PC-9 (cell line): ENCODE results near the gene NCK2. TPM values are rescaled to one million over a fixed set of nuclear protein-coding genes. Genes with fewer than 3 reads are reported as not detected.

ENCODE experiments used
- BruUV-seq: library from RNA; stranded (reverse); fragments of 400-500 nt; replicated peaks from 2 replicates; lab custom pipeline; 2021; lab: Mats Ljungman, UMichigan
- CTCF ChIA-PET: fragments of 300-600 bp; sonication (Branson Sonifier 250); formaldehyde crosslinking; loops from one replicate; lab custom pipeline; 2022; ENCODE audit warnings: antibody characterized with exemption; lab: Charles Lee
- POLR2A ChIA-PET: fragments of 300-600 bp; sonication (Branson Sonifier 250); formaldehyde crosslinking; loops from one replicate; lab custom pipeline; 2022; ENCODE audit warnings: antibody characterized with exemption; ENCODE audit not compliant: unreplicated experiment; lab: Charles Lee
- DNase-seq, 2 experiments: peaks; one replicate each; pipeline versions ENCODE4 v3.0.0 to v3.0.0-alpha.2; 2015 to 2022; ENCODE audit warnings: mixed read lengths in 1 of 2
- H2AFZ ChIP-seq: fragments of 200-600 bp; sonication (generic); 2 replicates; pipeline ENCODE4 v1.8.1; 2017; ENCODE audit warnings: antibody characterized with exemption
- H3F3A ChIP-seq: fragments of 200-600 bp; sonication (generic); 2 replicates; pipeline ENCODE4 v1.8.1; 2017; ENCODE audit warnings: antibody characterized with exemption, mild to moderate bottlenecking, low read depth; ENCODE audit not compliant: insufficient read depth
- H3K27ac ChIP-seq: fragments of 200-600 bp; sonication (generic); 2 replicates; pipeline ENCODE4 v1.6.1; 2016; ENCODE audit warnings: mixed run types
- H3K27me3 ChIP-seq: fragments of 200-600 bp; sonication (generic); 2 replicates; pipeline ENCODE4 v1.6.1; 2016; ENCODE audit warnings: low read depth, mixed run types; ENCODE audit not compliant: insufficient read depth
- H3K36me3 ChIP-seq: fragments of 200-600 bp; sonication (generic); 2 replicates; pipeline ENCODE4 v1.6.1; 2016; ENCODE audit warnings: low read depth, mixed run types
- H3K4me1 ChIP-seq: fragments of 200-600 bp; sonication (generic); replicated peaks from 2 replicates; pipeline ENCODE4 v1.6.1; 2016; ENCODE audit warnings: mixed run types; ENCODE audit not compliant: insufficient read depth
- H3K4me2 ChIP-seq: fragments of 200-600 bp; sonication (generic); 2 replicates; pipeline ENCODE4 v1.6.1; 2017; ENCODE audit warnings: mixed run types
- H3K4me3 ChIP-seq: fragments of 200-600 bp; sonication (generic); 2 replicates; pipeline ENCODE4 v1.6.1; 2016; ENCODE audit warnings: mixed run types
- H3K79me2 ChIP-seq: fragments of 200-600 bp; sonication (generic); 2 replicates; pipeline ENCODE4 v1.6.1; 2017; ENCODE audit warnings: low read depth, mixed run types
- H3K9me2 ChIP-seq: fragments of 200-600 bp; sonication (generic); 2 replicates; pipeline ENCODE4 v1.8.1; 2017; ENCODE audit warnings: mild to moderate bottlenecking; ENCODE audit not compliant: insufficient read depth
- H3K9me3 ChIP-seq: fragments of 200-600 bp; sonication (generic); 2 replicates; pipeline ENCODE4 v1.8.1; 2016; ENCODE audit warnings: low read depth; ENCODE audit not compliant: insufficient read depth
- H4K20me1 ChIP-seq: fragments of 200-600 bp; sonication (generic); 2 replicates; pipeline ENCODE4 v1.8.1; 2017; ENCODE audit not compliant: insufficient read depth
- EZH2 ChIP-seq: fragments of 200-600 bp; sonication (generic); IDR thresholded peaks from 2 replicates; pipeline ENCODE4 v1.8.0; 2017; ENCODE audit warnings: antibody characterized with exemption, low read depth
- intact Hi-C: fragments of 100-400 bp; cut with micrococcal nuclease; formaldehyde crosslinking; loops from one replicate; pipeline ENCODE4 v1.10.0; 2022; ENCODE audit not compliant: unreplicated experiment
- total RNA-seq: library from RNA; stranded (reverse); gene quantifications from 2 replicates; pipeline ENCODE4 v1.2.3, GENCODE V29; 2021
- TF ChIP-seq, protein P1 (sequence below): fragments of 200-600 bp; sonication (generic); conservative IDR thresholded peaks from 2 replicates; pipeline ENCODE4 v1.6.1; 2017; ENCODE audit warnings: mixed run types, antibody characterized with exemption, mild to moderate bottlenecking, moderate library complexity

The NCK2 gene
- total RNA-seq, 1 experiment from 2014 or later, result 26.0 TPM

DNA sequence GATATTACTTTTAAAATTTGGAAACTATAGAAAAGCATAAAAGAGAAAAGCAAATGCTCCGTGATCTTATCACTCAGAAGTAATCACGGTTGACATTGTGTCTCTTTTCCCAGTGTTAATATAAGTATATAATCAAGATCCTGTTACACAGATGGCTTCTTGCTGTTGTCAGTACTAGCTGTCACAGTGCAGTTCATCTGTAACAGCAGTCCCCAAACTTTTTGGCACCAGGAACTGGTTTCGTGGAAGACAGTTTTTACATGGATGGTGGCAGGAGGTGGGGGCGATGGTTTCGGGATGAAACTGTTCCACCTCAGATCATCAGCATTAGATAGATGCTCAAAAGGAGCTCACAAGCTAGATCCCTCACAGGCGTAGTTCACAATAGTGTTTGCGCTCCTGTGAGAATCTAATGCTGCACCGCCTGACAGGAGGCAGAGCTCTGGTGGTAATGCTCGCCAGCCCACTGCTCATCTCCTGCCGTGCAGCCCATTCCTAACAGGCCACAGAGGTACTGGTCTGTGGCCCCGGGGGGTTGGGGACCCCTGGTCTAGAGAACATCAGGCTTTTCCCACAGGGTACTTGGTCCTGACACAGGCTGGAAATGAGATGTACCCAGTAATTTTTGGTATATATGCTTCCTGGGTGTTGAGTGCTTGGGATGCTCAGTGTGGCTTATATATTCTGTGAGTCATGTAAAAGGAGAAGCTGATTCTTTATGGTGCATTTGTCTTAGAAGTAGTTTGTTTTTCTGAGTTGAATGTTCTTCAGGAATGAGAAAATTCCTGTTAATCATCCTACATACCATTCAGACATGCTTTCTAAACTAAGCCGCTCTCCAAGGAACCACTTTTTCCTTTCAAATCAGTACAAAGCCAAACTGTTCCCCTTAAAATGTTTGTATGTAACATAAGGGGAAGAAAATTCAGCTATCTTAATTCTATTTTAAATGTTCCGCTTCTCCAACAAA, 121.8 kb downstream of the NCK2 start:
- H3K79me2 ChIP-seq, result no peaks in the 10 kb centered on the region
- TF ChIP-seq, protein P1, sequence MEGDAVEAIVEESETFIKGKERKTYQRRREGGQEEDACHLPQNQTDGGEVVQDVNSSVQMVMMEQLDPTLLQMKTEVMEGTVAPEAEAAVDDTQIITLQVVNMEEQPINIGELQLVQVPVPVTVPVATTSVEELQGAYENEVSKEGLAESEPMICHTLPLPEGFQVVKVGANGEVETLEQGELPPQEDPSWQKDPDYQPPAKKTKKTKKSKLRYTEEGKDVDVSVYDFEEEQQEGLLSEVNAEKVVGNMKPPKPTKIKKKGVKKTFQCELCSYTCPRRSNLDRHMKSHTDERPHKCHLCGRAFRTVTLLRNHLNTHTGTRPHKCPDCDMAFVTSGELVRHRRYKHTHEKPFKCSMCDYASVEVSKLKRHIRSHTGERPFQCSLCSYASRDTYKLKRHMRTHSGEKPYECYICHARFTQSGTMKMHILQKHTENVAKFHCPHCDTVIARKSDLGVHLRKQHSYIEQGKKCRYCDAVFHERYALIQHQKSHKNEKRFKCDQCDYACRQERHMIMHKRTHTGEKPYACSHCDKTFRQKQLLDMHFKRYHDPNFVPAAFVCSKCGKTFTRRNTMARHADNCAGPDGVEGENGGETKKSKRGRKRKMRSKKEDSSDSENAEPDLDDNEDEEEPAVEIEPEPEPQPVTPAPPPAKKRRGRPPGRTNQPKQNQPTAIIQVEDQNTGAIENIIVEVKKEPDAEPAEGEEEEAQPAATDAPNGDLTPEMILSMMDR, result no peak
- TF ChIP-seq EZH2, result no peak
- no peaks in the 10 kb centered on the region for H3F3A ChIP-seq
- no TSS peak for BruUV-seq
- no peaks in the 10 kb centered on the region for H3K27me3 ChIP-seq
- H3K4me2 ChIP-seq, result no peak overlapping the region
- no peak overlapping the region for H2AFZ ChIP-seq
- intact Hi-C loops, result no loop called here
- H3K36me3 ChIP-seq, result no peaks in the 10 kb centered on the region
- no peaks in the 10 kb centered on the region for H3K4me1 ChIP-seq
- H3K9me3 ChIP-seq, result no peaks in the 10 kb centered on the region
- no peak overlapping the region for H3K27ac ChIP-seq
- no peak for DNase-seq
- H3K4me3 ChIP-seq, result no peak overlapping the region
- POLR2A ChIA-PET, result interaction anchor here (0.6 kb wide), 1 partner anchor 16 kb away, joined by 4 read pairs; no protein-coding TSS in a partner anchor
- no peaks in the 10 kb centered on the region for H3K9me2 ChIP-seq
- no peaks in the 10 kb centered on the region for H4K20me1 ChIP-seq
- CTCF ChIA-PET, result no interaction called here

GRCh38 chr2:105867587-105867986, 122.9 kb downstream of the NCK2 start:
- Histone ChIP-seq H3F3A (no peaks in the 10 kb centered on the region), H3K9me3 (no peaks in the 10 kb centered on the region), H3K36me3 (no peaks in the 10 kb centered on the region), H3K9me2 (no peaks in the 10 kb centered on the region), H3K79me2 (no peaks in the 10 kb centered on the region), H3K27ac (no peak overlapping the region), H3K4me2 (no peak overlapping the region), H3K27me3 (no peaks in the 10 kb centered on the region), H3K4me1 (no peaks in the 10 kb centered on the region), H3K4me3 (no peak overlapping the region), H4K20me1 (no peaks in the 10 kb centered on the region), H2AFZ (no peak overlapping the region)
- no peak for DNase-seq
- intact Hi-C loops, result no loop called here
- ChIA-PET CTCF (no interaction called here), POLR2A (no interaction called here)
- TF ChIP-seq, protein P1, result no peak
- no peak for TF ChIP-seq EZH2
- no TSS peak for BruUV-seq

GRCh38 chr2:105868060-105868459, 123.3 kb downstream of the NCK2 start:
- intact Hi-C loops, result no loop called here
- TF ChIP-seq, protein P1, result no peak
- DNase-seq, result no peak
- H3K4me2 ChIP-seq, result no peak overlapping the region
- POLR2A ChIA-PET, result no interaction called here
- no peaks in the 10 kb centered on the region for H3K36me3 ChIP-seq
- no peaks in the 10 kb centered on the region for H3K9me3 ChIP-seq
- H2AFZ ChIP-seq, result no peak overlapping the region
- H3K4me1 ChIP-seq, result no peaks in the 10 kb centered on the region
- no peaks in the 10 kb centered on the region for H3K9me2 ChIP-seq
- H3K79me2 ChIP-seq, result no peaks in the 10 kb centered on the region
- no peaks in the 10 kb centered on the region for H3F3A ChIP-seq
- CTCF ChIA-PET, result no interaction called here
- no peak overlapping the region for H3K27ac ChIP-seq
- no peaks in the 10 kb centered on the region for H3K27me3 ChIP-seq
- H3K4me3 ChIP-seq, result no peak overlapping the region
- no peaks in the 10 kb centered on the region for H4K20me1 ChIP-seq
- no TSS peak for BruUV-seq
